Left renal cortex interstitium (tissue), 4 donors: Measurements from ENCODE around the gene MFAP1. TPM values are rescaled to one million over a fixed set of nuclear protein-coding genes. Genes with fewer than 3 reads are reported as not detected.
"Not testable (repeated sequence)": the region's sequence is repeated elsewhere in the genome, so short reads cannot be mapped to it uniquely, and the experiment has no call there.

ENCODE experiments used
- DNase-seq, 4 donors: peaks; one replicate each; pipeline ENCODE4 v3.0.0-alpha.2; 2013; ENCODE audit warnings: low read depth in 4 of 4, low spot score in 2 of 4, missing footprints in 1 of 4
- polyA plus RNA-seq, 4 donors: library from polyadenylated mRNA; unstranded; fragments of 120-200 nt; gene quantifications; one replicate each; pipeline ENCODE4 v1.2.1, GENCODE V29; 2013; ENCODE audit not compliant: insufficient read length in 4 of 4

Gene MFAP1
- polyA plus RNA-seq = 10 to 100 TPM; 57.3 to 75.7 (median 62.3) TPM

DNA sequence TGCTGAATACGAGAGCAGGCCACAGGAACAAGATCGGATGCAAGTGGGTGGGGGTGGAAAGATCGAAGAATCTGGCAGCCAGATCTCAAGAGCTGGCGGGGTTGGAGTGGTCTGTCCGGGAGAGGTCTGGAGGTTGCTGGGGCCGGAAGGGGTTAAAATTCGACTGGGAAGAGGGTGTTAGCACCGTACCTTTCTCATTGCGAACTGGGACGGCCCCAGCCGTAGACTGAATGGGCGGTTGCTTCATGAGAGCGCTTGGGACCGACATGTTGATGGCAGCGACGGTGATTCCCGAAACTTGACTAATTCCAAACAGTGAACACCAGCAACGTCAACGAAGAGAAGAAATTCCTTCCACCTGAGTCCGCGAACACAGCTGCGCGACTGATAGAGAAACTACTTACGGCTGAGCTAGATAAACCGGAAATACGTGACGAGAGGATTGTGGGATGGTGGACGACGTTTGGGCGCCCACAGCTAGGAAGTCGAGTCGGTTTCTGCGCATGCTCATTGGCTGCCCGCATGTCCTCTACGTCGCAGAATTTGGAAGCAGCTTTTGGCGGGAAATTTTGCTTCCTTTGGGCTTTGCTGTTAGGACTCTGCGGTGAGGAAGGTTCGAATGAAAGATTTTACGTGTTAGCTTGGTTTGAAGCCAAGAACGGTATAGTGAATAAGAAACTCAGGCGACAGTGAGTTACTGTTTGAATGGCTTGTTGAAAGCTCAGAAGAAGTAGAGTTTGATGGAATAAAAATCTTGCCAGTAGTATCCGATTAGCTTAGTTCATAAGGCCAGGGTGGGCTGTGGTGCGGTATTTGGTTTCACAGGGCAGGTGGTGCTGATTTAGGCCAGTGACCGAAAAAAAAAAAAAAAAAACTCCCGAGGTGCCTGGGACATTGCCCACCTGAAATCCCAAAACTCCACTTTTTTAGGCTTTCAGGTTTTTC is at the start of gene MFAP1:
Gene MFAP1 (minus strand): TSS at position 389 of the 945 bp plus-strand sequence. CDS start 121 bp downstream, at position 268.
- DNase-seq = peak; percentile 84 to 94 (median 88)

GRCh38 chr15:43873651-43874050 is 49.2 kb upstream of the MFAP1 start:
- no peak for DNase-seq

DNA sequence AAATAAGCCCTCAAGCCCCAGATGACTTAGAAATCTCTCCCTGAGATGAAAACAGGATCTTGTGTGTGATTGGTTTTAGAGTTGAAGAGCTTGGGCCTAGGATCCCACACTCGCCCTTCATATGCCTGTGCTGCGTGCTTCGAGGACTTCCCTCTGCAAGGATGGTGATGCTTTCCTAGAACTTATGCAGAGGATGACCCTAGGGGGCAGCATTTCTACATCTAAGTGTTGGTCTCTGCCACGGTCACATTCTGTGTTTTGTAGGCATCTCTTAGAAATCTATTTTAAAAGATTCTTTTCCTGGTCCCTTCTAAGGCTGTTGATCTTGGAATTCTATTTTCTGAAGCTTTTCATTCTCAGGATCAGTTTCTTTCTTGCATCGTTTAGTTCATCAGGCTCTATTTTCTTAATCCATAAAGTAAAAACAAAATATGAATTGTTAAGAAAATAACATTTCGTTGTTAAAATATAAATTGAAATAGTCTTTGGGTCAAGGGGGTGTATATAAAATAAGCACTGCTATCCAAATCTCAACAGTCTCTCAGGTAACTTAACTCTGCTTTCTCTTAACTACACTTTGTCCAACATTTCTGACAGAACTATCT is 48.0 kb upstream of the MFAP1 start:
- DNase-seq = peak; percentile 18 to 65 (median 28)

DNA sequence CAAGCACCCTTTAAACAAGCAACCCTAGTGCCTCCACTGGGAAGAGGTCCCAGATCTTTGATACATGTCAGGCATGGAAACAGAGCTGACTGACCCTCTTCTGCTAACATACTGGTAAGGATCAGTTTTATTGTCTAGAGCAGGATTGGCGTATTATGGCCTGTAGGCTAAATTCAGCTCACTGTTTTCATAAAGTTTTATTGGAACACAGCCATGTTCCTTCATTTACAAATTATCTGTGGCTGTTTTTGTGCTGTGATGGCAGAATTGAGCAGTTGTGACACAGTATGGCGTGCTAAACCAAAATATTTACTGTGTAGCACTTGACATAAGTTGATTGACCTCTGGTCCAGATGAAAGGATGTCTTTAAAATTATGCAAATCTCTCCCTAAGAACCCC is 47.3 kb upstream of the MFAP1 start:
- DNase-seq = no peak

- no peak for DNase-seq
Observed at GRCh38 chr15:43868406-43868805, 43.9 kb upstream of the MFAP1 start.

DNA sequence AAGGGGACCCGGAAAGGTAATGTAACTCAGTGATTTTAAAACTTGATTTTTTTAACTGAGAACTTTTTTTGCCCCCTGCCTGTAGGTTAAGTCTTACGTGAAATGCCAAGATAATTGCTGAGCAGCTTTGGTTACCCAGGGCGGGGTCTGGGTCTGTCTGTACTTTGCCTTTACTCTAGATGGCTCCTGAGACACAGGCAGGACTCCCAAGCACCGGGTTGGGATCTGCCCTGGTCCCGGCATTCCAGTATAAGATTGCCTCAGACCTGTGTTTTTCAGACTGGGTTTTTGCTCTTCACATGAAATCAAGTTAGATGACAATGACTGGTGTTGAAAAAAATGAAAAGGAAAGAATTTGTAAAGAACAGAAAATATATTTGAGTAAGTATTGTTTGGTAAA is 42.6 kb upstream of the MFAP1 start:
- no peak for DNase-seq

DNA sequence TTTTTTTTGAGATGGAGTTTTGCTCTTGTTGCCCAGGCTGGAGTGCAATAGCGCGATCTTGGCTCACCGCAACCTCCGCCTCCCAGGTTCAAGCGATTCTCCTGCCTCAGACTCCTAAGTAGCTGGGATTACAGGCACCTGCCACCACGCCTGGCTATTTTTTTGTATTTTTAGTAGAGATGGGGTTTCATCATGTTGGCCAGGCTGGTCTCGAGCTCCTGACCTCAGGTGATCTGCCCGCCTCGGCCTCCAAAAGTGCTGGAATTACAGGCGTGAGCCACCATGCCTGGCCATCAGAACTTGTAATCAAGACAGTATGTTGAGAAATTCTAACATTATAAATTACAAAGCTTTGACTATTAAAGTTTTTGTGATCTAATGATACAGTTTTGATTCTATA is 42.1 kb upstream of the MFAP1 start:
- DNase-seq = not testable (repeated sequence)

DNA sequence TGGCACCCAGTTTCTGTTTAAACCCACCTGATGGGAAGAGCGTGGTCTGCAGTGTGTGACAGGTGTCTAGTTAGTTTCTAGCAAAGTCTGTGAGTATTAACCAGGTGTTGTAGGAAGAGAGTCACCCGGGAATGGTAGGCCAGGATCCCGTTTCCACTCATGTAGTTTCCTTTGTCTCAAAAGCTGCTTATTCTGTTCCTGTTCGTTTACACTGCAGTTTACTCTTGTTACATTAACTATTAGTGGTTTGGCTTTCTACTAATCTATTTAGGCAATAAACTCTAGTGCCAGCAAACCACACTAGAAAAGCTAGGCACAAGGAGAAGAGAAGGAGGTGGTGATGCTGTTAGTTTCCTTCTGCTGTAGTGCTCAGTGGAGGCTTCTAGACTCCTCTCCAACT is 35.1 kb upstream of the MFAP1 start:
- DNase-seq = no peak

DNA sequence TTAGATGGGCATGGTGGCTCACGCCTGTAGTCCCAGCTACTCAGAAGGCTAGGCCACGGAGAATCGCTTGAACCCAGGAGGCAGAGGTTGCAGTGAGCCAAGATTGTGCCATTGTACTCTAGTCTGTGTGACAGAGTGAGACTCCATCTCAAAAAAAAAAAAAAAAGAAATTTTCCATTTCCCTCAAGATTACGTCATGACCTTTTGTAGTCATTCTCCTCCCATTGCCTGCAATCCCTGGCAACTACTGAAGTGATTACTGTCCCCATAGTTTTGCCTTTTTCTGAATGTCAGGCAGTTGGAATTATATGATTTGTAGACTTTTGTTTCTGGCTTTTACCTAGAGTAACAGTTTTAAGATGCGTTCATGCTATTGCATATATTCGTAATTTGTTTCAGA is 30.3 kb upstream of the MFAP1 start:
- no peak for DNase-seq

DNA sequence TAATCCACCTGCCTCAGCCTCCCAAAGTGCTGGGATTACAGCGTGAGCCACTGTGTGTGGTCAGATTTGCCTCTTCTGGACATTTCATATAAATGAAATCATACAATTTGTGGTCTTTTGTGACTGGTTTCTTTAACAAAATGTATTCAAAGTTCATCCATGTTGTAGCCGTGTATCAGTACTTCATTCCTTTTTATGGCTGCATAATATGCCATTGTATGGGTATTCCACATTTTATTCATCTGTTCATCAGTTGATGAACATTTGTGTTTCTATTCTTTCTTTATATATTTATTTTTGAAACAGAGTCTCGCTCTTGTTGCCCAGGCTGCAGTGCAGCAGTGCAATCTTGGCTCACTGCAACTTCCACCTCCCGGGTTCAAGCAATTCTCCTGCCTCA is 28.1 kb upstream of the MFAP1 start:
- DNase-seq = no peak

DNA sequence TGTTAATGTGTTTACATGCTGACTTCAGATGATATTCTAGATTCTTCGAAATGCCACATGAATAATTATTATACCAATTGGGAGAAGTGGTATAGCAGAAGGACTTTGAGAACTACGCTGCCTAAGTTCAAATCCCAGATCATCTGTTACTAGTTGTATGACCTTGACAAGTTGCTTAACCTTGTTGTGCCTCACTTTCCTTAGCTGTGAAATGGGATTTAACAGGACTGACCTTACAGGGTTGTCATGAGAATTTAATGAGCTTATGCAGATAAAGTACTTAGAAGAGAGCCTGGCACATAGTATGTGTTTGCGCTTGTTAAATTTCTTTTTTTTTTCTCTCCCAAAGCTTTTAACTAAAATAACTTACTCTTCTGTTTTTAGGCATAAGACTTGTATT is 26.8 kb upstream of the MFAP1 start:
- DNase-seq = no peak

DNA sequence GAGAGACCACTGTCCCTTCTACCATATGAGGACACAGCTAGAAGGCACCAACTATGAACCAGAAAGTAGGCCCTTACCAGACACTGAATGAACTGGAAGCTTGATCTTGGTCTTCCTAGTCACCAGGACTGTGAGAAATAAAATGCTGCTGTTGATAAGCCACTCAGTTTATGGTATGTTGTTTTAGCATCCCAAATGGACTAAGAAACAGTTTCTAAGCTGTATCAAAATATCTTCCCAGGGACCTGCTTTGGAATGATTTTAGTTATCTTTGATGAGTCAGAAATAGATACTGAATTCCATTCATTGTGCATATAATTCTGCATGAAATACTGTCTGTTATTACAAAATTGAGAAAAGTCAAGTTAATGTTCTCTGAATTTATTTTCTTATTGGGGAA is 20.9 kb upstream of the MFAP1 start:
- no peak for DNase-seq

DNA sequence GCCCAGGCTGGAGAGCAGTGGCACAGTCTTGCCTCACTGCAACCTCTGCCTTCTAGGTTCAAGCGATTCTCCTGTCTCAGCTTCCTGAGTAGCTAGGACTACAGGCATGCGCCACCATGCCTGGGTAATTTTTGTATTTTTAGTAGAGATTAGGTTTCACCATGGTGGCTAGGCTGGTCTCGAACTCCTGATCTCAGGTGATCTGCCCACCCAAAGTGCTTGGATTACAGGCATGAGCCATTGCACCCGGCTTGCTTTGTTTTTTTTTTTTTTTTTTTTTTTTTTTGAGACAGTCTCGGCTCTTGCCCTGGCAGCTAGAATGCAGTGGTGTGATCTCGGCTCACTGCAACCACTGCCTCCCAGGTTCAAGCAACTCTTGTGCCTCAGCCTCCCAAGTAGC is 8.0 kb upstream of the MFAP1 start:
- DNase-seq = not testable (repeated sequence)

GRCh38 chr15:43831519-43832052 is 7.1 kb upstream of the MFAP1 start:
- not testable (repeated sequence) for DNase-seq

GRCh38 chr15:43830691-43831275 is 6.3 kb upstream of the MFAP1 start:
- DNase-seq = not testable (repeated sequence)

DNA sequence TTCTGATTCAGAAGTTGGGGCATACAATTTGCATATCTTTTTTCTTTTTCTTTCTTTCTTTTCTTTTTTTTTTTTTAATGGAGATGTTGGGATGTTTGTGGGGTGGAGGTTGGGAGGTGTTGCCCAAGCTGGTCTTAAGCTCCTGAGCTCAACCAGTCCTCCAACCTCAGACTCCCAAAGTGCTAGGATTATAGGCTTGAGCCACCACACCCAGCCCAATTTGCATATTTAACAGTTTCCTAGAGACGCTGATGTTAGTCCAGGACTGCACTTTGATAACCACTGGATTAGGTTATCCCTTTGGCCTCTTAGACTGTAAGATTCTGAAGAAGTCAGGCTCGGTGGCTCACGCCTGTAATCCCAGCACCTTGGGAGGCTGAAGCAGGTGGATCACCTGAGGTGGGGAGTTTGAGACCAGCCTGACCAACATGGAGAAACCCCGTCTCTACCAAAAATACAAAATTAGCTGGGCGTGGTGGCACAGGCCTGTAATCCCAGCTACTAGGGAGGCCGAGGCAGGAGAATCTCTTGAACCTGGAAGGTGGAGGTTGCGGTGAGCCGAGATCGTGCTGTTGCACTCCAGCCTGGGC is 5.6 kb upstream of the MFAP1 start:
- DNase-seq = not testable (repeated sequence)

- no peak for DNase-seq
Observed at GRCh38 chr15:43828061-43828657, 3.7 kb upstream of the MFAP1 start.

DNA sequence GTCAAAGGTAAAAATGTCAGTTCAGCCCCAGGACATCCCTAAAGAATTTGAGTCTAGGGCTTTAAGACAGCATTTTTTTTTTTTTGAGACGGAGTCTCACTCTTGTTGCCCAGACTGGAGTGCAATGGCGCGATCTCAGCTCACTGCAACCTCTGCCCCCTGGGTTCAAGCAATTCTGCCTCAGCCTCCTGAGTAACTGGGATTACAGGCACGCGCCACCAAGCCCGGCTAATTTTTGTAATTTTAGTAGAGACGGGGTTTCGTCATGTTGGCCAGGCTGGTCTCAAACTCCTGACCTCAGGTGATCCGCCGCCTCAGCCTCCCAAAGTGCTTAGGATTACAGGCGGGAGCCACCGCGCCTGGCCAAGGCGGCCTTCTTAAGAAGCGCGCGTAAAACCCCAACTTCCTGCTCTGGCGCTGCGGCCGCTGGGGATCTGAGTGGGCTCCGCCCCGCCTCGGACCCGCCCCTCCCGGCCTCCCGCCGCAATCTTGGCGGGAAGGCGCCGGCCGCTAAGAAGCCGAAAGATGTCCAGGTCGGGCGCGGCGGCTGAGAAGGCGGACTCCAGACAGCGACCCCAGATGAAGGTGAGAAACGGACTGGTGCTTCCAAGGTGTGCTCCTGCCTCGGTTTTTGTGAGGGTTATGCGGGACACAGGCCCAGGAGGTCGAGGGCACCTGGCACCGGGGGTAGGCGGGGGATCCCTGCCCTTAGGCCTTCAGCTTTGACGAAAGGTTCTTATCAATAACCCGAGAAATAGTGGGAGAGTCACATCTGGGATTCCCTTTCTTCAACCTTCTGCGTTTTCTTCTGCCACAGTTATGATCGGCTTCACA is 2.2 kb upstream of the MFAP1 start, which contains the start of gene WDR76:
Gene WDR76 (plus strand): TSS at position 495 of the 834 bp plus-strand sequence. CDS start 31 bp downstream, at position 526.
- peak in 3 of 4 donors; percentile 48 to 73 (median 68) for DNase-seq

GRCh38 chr15:43826029-43826507 is 1.6 kb upstream of the MFAP1 start:
- no peak for DNase-seq
